T-helper 2 cell treated with Interferon-gamma antibody and Interleukin-4, amounts not matched to agents 100 ng/mL and 5 ng/mL, for 36 hours (primary cell): ENCODE results near the gene PRSS58. TPM values are rescaled to one million over a fixed set of nuclear protein-coding genes. Genes with fewer than 3 reads are reported as not detected.

Source experiments
- intact Hi-C: fragments of 100-400 bp; cut with micrococcal nuclease; formaldehyde crosslinking; loops from one replicate; pipeline ENCODE4 v1.15.1; 2023
- total RNA-seq: library from RNA; stranded (reverse); gene quantifications from 2 replicates; pipeline ENCODE4 v1.2.3, GENCODE V29; 2022

The PRSS58 gene
- total RNA-seq, 1 donor from 2014 or later: not detected

DNA sequence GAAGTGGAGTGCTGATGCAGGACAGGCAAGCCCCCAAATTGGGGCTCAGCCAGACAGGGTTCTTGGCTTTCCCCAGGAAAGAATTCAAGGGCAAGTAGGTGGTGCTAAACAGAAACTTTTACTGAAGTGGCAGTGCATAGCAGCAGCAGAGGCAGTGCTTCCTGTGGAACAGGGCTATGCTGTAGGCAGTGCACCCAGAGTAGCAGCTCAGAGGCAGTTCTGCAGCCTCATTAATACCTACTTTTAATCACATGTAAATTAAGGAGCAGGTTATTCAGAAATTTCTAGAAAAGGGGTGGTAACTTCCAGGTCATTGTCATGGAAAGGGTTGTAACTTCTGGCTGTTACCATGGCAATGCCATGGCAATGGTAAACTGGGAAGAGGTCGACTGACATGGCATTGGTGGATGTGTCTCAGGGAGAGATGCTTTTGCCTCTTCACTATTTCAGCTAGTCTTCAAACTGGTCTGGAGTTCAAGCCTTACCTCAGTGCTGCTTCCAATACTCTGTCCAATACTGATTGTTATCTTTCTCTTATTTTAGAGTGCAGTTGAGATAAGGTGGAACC, 29.2 kb downstream of the PRSS58 start:
- intact Hi-C loops: no loop called here

Other genes starting within 250 kb of the PRSS58 start
- gene MGAM2, start 146.3 kb downstream of the PRSS58 start, total RNA-seq: not detected in 2 replicates